ENCODE results near the gene SPRR2B.
"Not testable (repeated sequence)": the region's sequence is repeated elsewhere in the genome, so short reads cannot be mapped to it uniquely, and the experiment has no call there.

DNA sequence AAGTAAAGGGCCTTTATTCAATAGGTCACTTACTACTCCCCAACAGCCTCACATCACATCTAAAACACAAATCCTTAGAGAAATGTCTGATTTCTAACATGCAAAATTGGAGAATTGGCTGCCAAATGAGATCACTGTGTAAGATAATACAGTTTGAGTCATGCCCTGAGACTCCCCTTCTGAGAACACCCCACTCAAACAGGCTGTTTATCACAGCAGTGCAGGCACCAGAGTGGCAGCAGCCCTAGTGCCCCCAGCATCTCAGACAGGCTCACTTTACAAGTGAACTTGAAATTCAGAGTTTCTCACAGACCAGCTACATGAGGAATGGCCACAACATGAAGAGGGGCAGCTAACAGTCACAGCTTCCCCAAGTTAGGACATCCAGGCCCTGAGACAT lies 43.9 kb upstream of the SPRR2B start:
- TF ChIP-seq POLR2A, CTCF (IDR thresholded peaks at IDR 0.05): not testable (repeated sequence)
